Mucosa of gallbladder (tissue), 1 donor: ENCODE results near the gene KDELR3. TPM values are rescaled to one million over a fixed set of nuclear protein-coding genes. Genes with fewer than 3 reads are reported as not detected.

Experiments used
- DNase-seq: peaks from one replicate; pipeline ENCODE4 v3.0.0-alpha.2; 2020; ENCODE audit warnings: low spot score
- total RNA-seq: library from RNA; stranded (reverse); gene quantifications from one replicate; pipeline ENCODE4 v1.2.1, GENCODE V29; 2021
- donor health status: DM: no; HTN: no; CAD: no.

The KDELR3 gene
- total RNA-seq, 1 donor from 2014 or later = 22.8 TPM

GRCh38 chr22:38482662-38483308, 14.9 kb downstream of the KDELR3 start:
- DNase-seq = no peak

- DNase-seq = no peak
Observed at GRCh38 chr22:38484244-38484643, 16.3 kb downstream of the KDELR3 start.

GRCh38 chr22:38485783-38486182, 17.9 kb downstream of the KDELR3 start:
- DNase-seq = no peak

- no peak for DNase-seq
Observed at GRCh38 chr22:38487946-38488345, 20.1 kb downstream of the KDELR3 start.

GRCh38 chr22:38489142-38489541, 21.2 kb downstream of the KDELR3 start:
- no peak for DNase-seq

- no peak for DNase-seq
Observed at GRCh38 chr22:38489561-38490145, 21.8 kb downstream of the KDELR3 start.

- DNase-seq = no peak
Observed at GRCh38 chr22:38490475-38490874, 22.6 kb downstream of the KDELR3 start.

- peak; percentile 77 for DNase-seq
Observed at GRCh38 chr22:38490915-38491314, 23.0 kb downstream of the KDELR3 start.

- DNase-seq = no peak
Observed at GRCh38 chr22:38491707-38492348, 23.9 kb downstream of the KDELR3 start.

GRCh38 chr22:38494498-38494897, 26.6 kb downstream of the KDELR3 start:
- DNase-seq = no peak

- DNase-seq = no peak
Observed at GRCh38 chr22:38494939-38495338, 27.0 kb downstream of the KDELR3 start.

- no peak for DNase-seq
Observed at GRCh38 chr22:38497869-38498268, 30.0 kb downstream of the KDELR3 start.

GRCh38 chr22:38501797-38502672, 34.1 kb downstream of the KDELR3 start:
- no peak for DNase-seq

- DNase-seq = no peak
Observed at GRCh38 chr22:38503021-38503420, 35.1 kb downstream of the KDELR3 start.

- DNase-seq = peak; percentile 25
Observed at GRCh38 chr22:38504731-38505540, 37.0 kb downstream of the KDELR3 start.

GRCh38 chr22:38505541-38506117, 37.7 kb downstream of the KDELR3 start:
- peak; percentile 65 for DNase-seq

- DNase-seq = peak; percentile 97
Observed at GRCh38 chr22:38506118-38506962, 38.4 kb downstream of the KDELR3 start, which contains the start of gene DDX17. Gene DDX17, minus strand, starts transcription at chr22:38506311.

GRCh38 chr22:38510416-38510970, 42.6 kb downstream of the KDELR3 start:
- DNase-seq = no peak

GRCh38 chr22:38513063-38513462, 45.2 kb downstream of the KDELR3 start:
- no peak for DNase-seq

GRCh38 chr22:38518620-38519019, 50.7 kb downstream of the KDELR3 start:
- no peak for DNase-seq
